WTC11 (cell line): ENCODE data around the gene SLC5A9. TPM values are rescaled to one million over a fixed set of nuclear protein-coding genes. Genes with fewer than 3 reads are reported as not detected.

Experiments used
- ATAC-seq: fragments of 200-7000 bp; cut with Tn5 transposase; 2 replicates; pipeline ENCODE4 v1.10.0; 2021; ENCODE audit warnings: mild to moderate bottlenecking, moderate library complexity
- CTCF ChIA-PET: fragments of 300-600 bp; sonication (Branson Sonifier 250); formaldehyde crosslinking; loops from one replicate; lab custom pipeline; 2021; ENCODE audit warnings: antibody characterized with exemption; lab: Charles Lee
- POLR2A ChIA-PET: fragments of 350-600 bp; sonication (Branson Sonifier 250); formaldehyde crosslinking; loops from one replicate; lab custom pipeline; 2021; ENCODE audit warnings: antibody characterized with exemption; lab: Charles Lee
- DNase-seq: peaks from one replicate; pipeline ENCODE4 v3.0.0; 2021; ENCODE audit warnings: low spot score
- H3K27ac Mint-ChIP-seq: 2 replicates; pipeline ENCODE4 v1.8.0; 2021; ENCODE audit warnings: mixed read lengths
- H3K27me3 Mint-ChIP-seq: 2 replicates; pipeline ENCODE4 v1.8.0; 2021; ENCODE audit warnings: low read depth, mild to moderate bottlenecking, moderate library complexity, mixed read lengths
- H3K36me3 Mint-ChIP-seq: 2 replicates; pipeline ENCODE4 v1.8.0; 2021; ENCODE audit warnings: mixed read lengths
- H3K4me1 Mint-ChIP-seq: 2 replicates; pipeline ENCODE4 v1.8.0; 2022; ENCODE audit warnings: mixed read lengths
- H3K4me3 Mint-ChIP-seq: 2 replicates; pipeline ENCODE4 v1.8.0; 2021; ENCODE audit warnings: mild to moderate bottlenecking, moderate library complexity, mixed read lengths
- H3K9me3 Mint-ChIP-seq: 2 replicates; pipeline ENCODE4 v1.8.0; 2021; ENCODE audit warnings: mixed read lengths
- ARID4B ChIP-seq: sonication (generic); formaldehyde crosslinking; IDR thresholded peaks from 2 replicates; pipeline ENCODE4 v1.8.0; 2023; ENCODE audit warnings: missing genetic modification reagents, mild to moderate bottlenecking, borderline replicate concordance
- ATF6 ChIP-seq: sonication (generic); formaldehyde crosslinking; IDR thresholded peaks from 2 replicates; pipeline ENCODE4 v1.8.1; 2023; ENCODE audit warnings: mild to moderate bottlenecking, missing genetic modification reagents
- CBFB ChIP-seq: sonication (generic); formaldehyde crosslinking; IDR thresholded peaks from 2 replicates; pipeline ENCODE4 v1.8.1; 2022; ENCODE audit warnings: mild to moderate bottlenecking, low read depth, missing genetic modification reagents
- ELF4 ChIP-seq: sonication (generic); formaldehyde crosslinking; IDR thresholded peaks from 2 replicates; pipeline ENCODE4 v1.8.1; 2022; ENCODE audit warnings: low read depth, mild to moderate bottlenecking, moderate library complexity, missing genetic modification reagents
- HMGA2 ChIP-seq: fragments of 250-450 bp; sonication (Bioruptor Pico); IDR thresholded peaks from 2 replicates; pipeline ENCODE4 v1.4.0; 2021; ENCODE audit warnings: mild to moderate bottlenecking, moderate library complexity
- IRF2 ChIP-seq: sonication (generic); formaldehyde crosslinking; IDR thresholded peaks from 2 replicates; pipeline ENCODE4 v1.8.0; 2022; ENCODE audit warnings: low read depth, missing genetic modification reagents, borderline replicate concordance
- NFE2L1 ChIP-seq: sonication (generic); formaldehyde crosslinking; IDR thresholded peaks from 2 replicates; pipeline ENCODE4 v1.8.1; 2023; ENCODE audit warnings: missing genetic modification reagents
- PRRX2 ChIP-seq: fragments of 250-450 bp; sonication (Bioruptor Pico); IDR thresholded peaks from 2 replicates; pipeline ENCODE4 v1.8.0; 2021; ENCODE audit warnings: mild to moderate bottlenecking
- SOX15 ChIP-seq: fragments of 250-450 bp; sonication (Bioruptor Pico); IDR thresholded peaks from 2 replicates; pipeline ENCODE4 v1.9.0; 2021; ENCODE audit warnings: mild to moderate bottlenecking
- TEAD1 ChIP-seq: sonication (generic); formaldehyde crosslinking; IDR thresholded peaks from 2 replicates; pipeline ENCODE4 v1.8.0; 2022; ENCODE audit warnings: mild to moderate bottlenecking, missing genetic modification reagents
- ZBTB43 ChIP-seq: sonication (generic); formaldehyde crosslinking; IDR thresholded peaks from 2 replicates; pipeline ENCODE4 v1.8.1; 2023; ENCODE audit warnings: mild to moderate bottlenecking, missing genetic modification reagents
- ZNF423 ChIP-seq: fragments of 250-450 bp; sonication (Bioruptor Pico); IDR thresholded peaks from 2 replicates; pipeline ENCODE4 v2.1.2; 2022; ENCODE audit warnings: mild to moderate bottlenecking, moderate library complexity
- ZNF671 ChIP-seq: fragments of 250-450 bp; sonication (Bioruptor Pico); IDR thresholded peaks from 2 replicates; pipeline ENCODE4 v1.8.0; 2021; ENCODE audit warnings: mild to moderate bottlenecking
- total RNA-seq: library from RNA; stranded (reverse); gene quantifications from 3 replicates; pipeline ENCODE4 v1.2.3, GENCODE V29; 2021
- TF ChIP-seq, protein P1 (sequence below): sonication (generic); formaldehyde crosslinking; conservative IDR thresholded peaks from 2 replicates; pipeline ENCODE4 v1.8.1; 2023; ENCODE audit warnings: mild to moderate bottlenecking, low read depth, missing genetic modification reagents, moderate library complexity
- TF ChIP-seq, protein P2 (sequence below): fragments of 200-600 bp; IDR thresholded peaks from 2 replicates; pipeline ENCODE4 v1.8.0; 2022; ENCODE audit warnings: antibody characterized with exemption

The SLC5A9 gene
- total RNA-seq, 1 experiment from 2014 or later: 0.22 TPM

GRCh38 chr1:48203287-48203900 is 19.1 kb upstream of the SLC5A9 start (continued):
- TF ChIP-seq TEAD1 (CRISPR knock-in tag) (no peak), ZNF423 (CRISPR knock-in tag) (no peak)

DNA sequence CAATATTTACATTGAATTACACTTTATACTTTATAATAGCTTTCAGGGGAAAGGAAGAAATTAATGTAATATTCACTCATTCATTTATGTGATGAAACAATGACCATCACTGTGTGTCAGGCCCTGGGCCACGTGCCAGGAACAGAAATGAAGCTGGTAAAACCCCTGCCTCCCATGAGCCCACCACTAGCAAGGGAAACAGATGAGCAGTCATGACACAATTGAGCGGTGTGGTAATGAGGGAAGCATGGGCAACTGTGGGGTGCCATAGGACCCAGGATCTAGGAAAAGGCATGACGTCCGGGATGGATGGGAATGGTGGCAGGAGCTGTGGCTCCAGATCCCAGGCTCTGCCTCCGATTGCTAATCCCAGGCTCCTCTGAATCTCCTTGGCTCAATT is 17.0 kb upstream of the SLC5A9 start:
- DNase-seq (no peak), ATAC-seq (no peak)
- ChIA-PET CTCF (interaction anchor here (0.9 to 4.2 kb wide), 2 partner anchors 23 to 96 kb away, joined by 4 to 62 read pairs; no protein-coding TSS in a partner anchor), POLR2A (no interaction called here)
- Mint-ChIP-seq H3K4me3 (no peak overlapping the region), H3K4me1 (peaks cover 36% of the 10 kb centered on the region), H3K27me3 (no peaks in the 10 kb centered on the region), H3K27ac (no peak overlapping the region), H3K9me3 (no peaks in the 10 kb centered on the region), H3K36me3 (no peaks in the 10 kb centered on the region)
- no peak for TF ChIP-seq TEAD1 (CRISPR knock-in tag)
- no peak for TF ChIP-seq SOX15 (CRISPR knock-in tag)
- no peak for TF ChIP-seq ARID4B (CRISPR knock-in tag)
- no peak for TF ChIP-seq HMGA2 (CRISPR knock-in tag)
- no peak for TF ChIP-seq ZBTB43 (CRISPR knock-in tag)

DNA sequence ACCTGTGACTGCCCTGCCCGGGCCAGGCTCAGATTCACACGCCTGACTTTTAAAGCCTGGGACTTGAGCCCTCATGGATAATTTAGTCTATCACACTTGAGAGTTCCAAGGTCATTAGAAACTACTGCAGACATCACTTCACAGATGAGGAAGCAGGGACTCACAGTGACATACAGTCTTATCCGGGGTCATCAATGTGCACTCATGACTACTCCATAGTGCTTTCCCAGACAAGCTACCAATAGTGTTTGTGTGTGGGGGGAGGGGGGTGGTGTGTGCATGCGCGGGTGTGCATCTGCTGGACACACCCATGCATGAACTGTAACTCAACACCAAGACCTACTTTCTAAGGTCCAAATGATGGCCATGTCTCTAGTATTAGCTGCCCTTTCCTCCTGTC is 16.1 kb upstream of the SLC5A9 start:
- no peak for ATAC-seq
- Mint-ChIP-seq H3K9me3 (no peaks in the 10 kb centered on the region), H3K4me3 (no peak overlapping the region), H3K27ac (no peak overlapping the region), H3K4me1 (peaks cover 40% of the 10 kb centered on the region), H3K27me3 (no peaks in the 10 kb centered on the region), H3K36me3 (no peaks in the 10 kb centered on the region)
- CTCF ChIA-PET: interaction anchor here (0.9 to 4.2 kb wide), 3 partner anchors 22 to 96 kb away, joined by 4 to 62 read pairs (median 9); no protein-coding TSS in a partner anchor
- no peak for DNase-seq
- no peak for TF ChIP-seq ELF4 (CRISPR knock-in tag)
- no peak for TF ChIP-seq ZNF671 (CRISPR knock-in tag)
- no peak for TF ChIP-seq IRF2 (CRISPR knock-in tag)
- no peak for TF ChIP-seq PRRX2 (CRISPR knock-in tag)
- POLR2A ChIA-PET: no interaction called here

GRCh38 chr1:48207131-48207530 is 15.4 kb upstream of the SLC5A9 start:
- ATAC-seq (no peak), DNase-seq (no peak)
- POLR2A ChIA-PET: no interaction called here
- CTCF ChIA-PET: interaction anchor here (0.8 to 2.6 kb wide), 5 partner anchors 10 to 323 kb away, joined by 3 to 9 read pairs (median 4); no protein-coding TSS in a partner anchor
- H3K4me3 Mint-ChIP-seq: no peak overlapping the region
- H3K27ac Mint-ChIP-seq: no peak overlapping the region
- no peaks in the 10 kb centered on the region for H3K36me3 Mint-ChIP-seq
- H3K4me1 Mint-ChIP-seq: peaks cover 40% of the 10 kb centered on the region
- H3K9me3 Mint-ChIP-seq: no peaks in the 10 kb centered on the region
- no peaks in the 10 kb centered on the region for H3K27me3 Mint-ChIP-seq
- TF ChIP-seq CBFB (no peak), ATF6 (CRISPR knock-in tag) (no peak), NFE2L1 (no peak)
- TF ChIP-seq, protein P1, sequence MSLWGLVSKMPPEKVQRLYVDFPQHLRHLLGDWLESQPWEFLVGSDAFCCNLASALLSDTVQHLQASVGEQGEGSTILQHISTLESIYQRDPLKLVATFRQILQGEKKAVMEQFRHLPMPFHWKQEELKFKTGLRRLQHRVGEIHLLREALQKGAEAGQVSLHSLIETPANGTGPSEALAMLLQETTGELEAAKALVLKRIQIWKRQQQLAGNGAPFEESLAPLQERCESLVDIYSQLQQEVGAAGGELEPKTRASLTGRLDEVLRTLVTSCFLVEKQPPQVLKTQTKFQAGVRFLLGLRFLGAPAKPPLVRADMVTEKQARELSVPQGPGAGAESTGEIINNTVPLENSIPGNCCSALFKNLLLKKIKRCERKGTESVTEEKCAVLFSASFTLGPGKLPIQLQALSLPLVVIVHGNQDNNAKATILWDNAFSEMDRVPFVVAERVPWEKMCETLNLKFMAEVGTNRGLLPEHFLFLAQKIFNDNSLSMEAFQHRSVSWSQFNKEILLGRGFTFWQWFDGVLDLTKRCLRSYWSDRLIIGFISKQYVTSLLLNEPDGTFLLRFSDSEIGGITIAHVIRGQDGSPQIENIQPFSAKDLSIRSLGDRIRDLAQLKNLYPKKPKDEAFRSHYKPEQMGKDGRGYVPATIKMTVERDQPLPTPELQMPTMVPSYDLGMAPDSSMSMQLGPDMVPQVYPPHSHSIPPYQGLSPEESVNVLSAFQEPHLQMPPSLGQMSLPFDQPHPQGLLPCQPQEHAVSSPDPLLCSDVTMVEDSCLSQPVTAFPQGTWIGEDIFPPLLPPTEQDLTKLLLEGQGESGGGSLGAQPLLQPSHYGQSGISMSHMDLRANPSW: no peak
- TF ChIP-seq, protein P2, sequence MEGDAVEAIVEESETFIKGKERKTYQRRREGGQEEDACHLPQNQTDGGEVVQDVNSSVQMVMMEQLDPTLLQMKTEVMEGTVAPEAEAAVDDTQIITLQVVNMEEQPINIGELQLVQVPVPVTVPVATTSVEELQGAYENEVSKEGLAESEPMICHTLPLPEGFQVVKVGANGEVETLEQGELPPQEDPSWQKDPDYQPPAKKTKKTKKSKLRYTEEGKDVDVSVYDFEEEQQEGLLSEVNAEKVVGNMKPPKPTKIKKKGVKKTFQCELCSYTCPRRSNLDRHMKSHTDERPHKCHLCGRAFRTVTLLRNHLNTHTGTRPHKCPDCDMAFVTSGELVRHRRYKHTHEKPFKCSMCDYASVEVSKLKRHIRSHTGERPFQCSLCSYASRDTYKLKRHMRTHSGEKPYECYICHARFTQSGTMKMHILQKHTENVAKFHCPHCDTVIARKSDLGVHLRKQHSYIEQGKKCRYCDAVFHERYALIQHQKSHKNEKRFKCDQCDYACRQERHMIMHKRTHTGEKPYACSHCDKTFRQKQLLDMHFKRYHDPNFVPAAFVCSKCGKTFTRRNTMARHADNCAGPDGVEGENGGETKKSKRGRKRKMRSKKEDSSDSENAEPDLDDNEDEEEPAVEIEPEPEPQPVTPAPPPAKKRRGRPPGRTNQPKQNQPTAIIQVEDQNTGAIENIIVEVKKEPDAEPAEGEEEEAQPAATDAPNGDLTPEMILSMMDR: no peak
